ENCODE measurements around the gene PNMA6E. TPM values are rescaled to one million over a fixed set of nuclear protein-coding genes. Genes with fewer than 3 reads are reported as not detected.

Gene PNMA6E
- total and polyA plus RNA-seq, 9 of the 15 experiments (the other 6 are each of a cell fraction or from before 2014, with no cell fraction given) = 0.03 TPM; not detected in 8

- TF ChIP-seq ZNF143 (CRISPR knock-in tag; IDR thresholded peaks at IDR 0.05) (no peak), PTRF (tag; IDR thresholded peaks at IDR 0.05) (no peak), ZNF12 (CRISPR knock-in tag; IDR thresholded peaks at IDR 0.05) (no peak), TSHZ1 (CRISPR knock-in tag; IDR thresholded peaks at IDR 0.05) (no peak), TAL1 (IDR thresholded peaks at IDR 0.05) (no peak), KLF1 (tag; IDR thresholded peaks at IDR 0.05) (no peak)
Observed at GRCh38 chrX:153394612-153395011, 6.5 kb downstream of the PNMA6E start (continued).

- no peak overlapping the region for H2AFZ ChIP-seq (ENCODE audit: low read depth, low read length)
Observed at GRCh38 chrX:153392642-153393321, 8.4 kb downstream of the PNMA6E start.

More at GRCh38 chrX:153392642-153393321, 8.4 kb downstream of the PNMA6E start:
- Histone ChIP-seq H3K79me2 (ENCODE audit: control insufficient read depth, insufficient read depth, low read length) (no peaks in the 10 kb centered on the region), H3K9ac (ENCODE audit: insufficient read depth in 1 of 2, low read depth in 2 of 2, low read length in 2 of 2) (no peak overlapping the region), H3K27ac (ENCODE audit: extremely low read depth, low read depth, low read length) (no peak overlapping the region), H3K4me2 (ENCODE audit: insufficient read depth, low read length) (no peak overlapping the region), H3K9me1 (ENCODE audit: control insufficient read depth, insufficient read depth, low read length) (no peaks in the 10 kb centered on the region), H3K4me1 (replicated peaks in 1 of 2; ENCODE audit: control insufficient read depth in 2 of 2, insufficient read depth in 2 of 2, low read length in 2 of 2) (peaks cover 0 to 16% of the 10 kb centered on the region in 2 experiments; a peak in 2 of 5 replicates), H4K20me1 (replicated peaks; ENCODE audit: control insufficient read depth, insufficient read depth, low read length) (no peaks in the 10 kb centered on the region), H3K27me3 (ENCODE audit: control insufficient read depth in 2 of 2, insufficient read depth in 2 of 2, low read length in 2 of 2) (peaks cover 0 to 13% of the 10 kb centered on the region in 2 experiments; a peak in 2 of 5 replicates), H3K9me3 (replicated peaks; ENCODE audit: control insufficient read depth, insufficient read depth, low read depth, low read length) (no peaks in the 10 kb centered on the region), H3K4me3 (no peak overlapping the region), H3K36me3 (ENCODE audit: control insufficient read depth, insufficient read depth, low read length) (no peaks in the 10 kb centered on the region)
- FAIRE-seq (no peak), ATAC-seq (no peak), DNase-seq (ENCODE audit: extremely low read depth in 1 of 4, low spot score in 3 of 4) (no peak)
- no TSS peak for BruUV-seq (replicated peaks)
- ChIA-PET POLR2A (no interaction called here), CTCF (ENCODE audit: low intra/inter-chr PET ratio) (no interaction called here)
- in situ Hi-C loops (cut with MboI) (no loop called here), intact Hi-C loops (cut with micrococcal nuclease) (no loop called here)
- 25% methylated on average over 12 of the region's 16 CpGs for WGBS (ENCODE audit: insufficient coverage, low coverage, missing lambda C conversion rate)
- TF ChIP-seq ZNF449 (CRISPR knock-in tag; IDR thresholded peaks at IDR 0.05) = no peak
- TF ChIP-seq HDAC2 (IDR thresholded peaks at IDR 0.05) = no peak
- no peak for TF ChIP-seq ZNF133 (CRISPR knock-in tag; IDR thresholded peaks at IDR 0.05)
- TF ChIP-seq ZNF143 (CRISPR knock-in tag; IDR thresholded peaks at IDR 0.05) = no peak
- TF ChIP-seq SP2 (IDR thresholded peaks at IDR 0.05; ENCODE audit: extremely low read depth, low read depth, low read length, poor library complexity, severe bottlenecking) = no peak
- TF ChIP-seq NR2C1 (IDR thresholded peaks at IDR 0.05) = no peak
- TF ChIP-seq NR2C1 (tag; IDR thresholded peaks at IDR 0.05) = no peak
- TF ChIP-seq SAFB (IDR thresholded peaks at IDR 0.05; ENCODE audit: borderline replicate concordance, low read depth, low read length) = no peak

Data from K562 (cell line).